Activated CD8-positive, alpha-beta memory T cell treated with anti-CD3 and anti-CD28 coated beads for 1 hour (primary cell): ENCODE measurements around the gene MEIOC.
"Not testable (repeated sequence)": the region's sequence is repeated elsewhere in the genome, so short reads cannot be mapped to it uniquely, and the experiment has no call there.

Experiments used
- DNase-seq, 2 donors: peaks; one replicate each; pipeline ENCODE4 v3.0.0-alpha.2; 2020; ENCODE audit warnings: low read depth in 1 of 2; ENCODE audit errors: extremely low read depth in 1 of 2

The MEIOC gene

DNA sequence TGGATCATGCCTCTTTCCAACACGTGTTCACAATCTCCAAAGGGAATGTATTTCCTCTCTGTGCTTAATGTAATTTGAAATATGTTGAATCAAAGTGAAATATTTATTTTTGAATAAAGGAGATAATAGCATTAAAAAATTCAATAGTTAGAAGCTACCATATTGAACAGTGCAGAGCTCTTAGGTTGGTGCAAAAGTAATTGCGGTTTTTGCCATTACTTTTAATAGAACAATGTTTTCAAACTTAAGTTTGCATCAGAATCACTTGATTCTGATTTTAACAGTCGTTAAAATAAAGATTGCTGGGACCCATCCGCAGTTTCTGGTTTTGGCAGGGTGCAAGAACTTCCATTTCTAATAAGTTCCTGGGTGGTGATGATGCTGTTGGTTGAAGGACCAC lies 10.0 kb upstream of the MEIOC start:
- no peak for DNase-seq

DNA sequence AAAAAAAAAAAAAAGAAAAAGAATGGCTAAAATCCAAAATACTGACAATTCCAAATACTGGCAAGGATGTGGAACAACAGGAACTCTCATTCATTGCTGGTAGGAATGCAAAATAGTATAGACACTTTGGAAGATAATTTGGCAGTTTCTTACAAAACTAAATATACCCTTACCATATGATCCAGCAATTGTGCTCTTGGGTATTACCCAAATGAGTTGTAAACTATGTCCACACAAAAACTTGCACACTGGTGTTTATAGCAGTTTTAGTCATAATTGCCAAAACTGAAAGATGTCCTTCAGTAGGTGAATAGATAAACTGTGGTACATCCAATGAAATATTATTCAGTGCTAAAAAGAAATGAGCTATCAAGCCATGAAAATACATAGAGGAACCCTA lies 8.5 kb upstream of the MEIOC start:
- no peak for DNase-seq

DNA sequence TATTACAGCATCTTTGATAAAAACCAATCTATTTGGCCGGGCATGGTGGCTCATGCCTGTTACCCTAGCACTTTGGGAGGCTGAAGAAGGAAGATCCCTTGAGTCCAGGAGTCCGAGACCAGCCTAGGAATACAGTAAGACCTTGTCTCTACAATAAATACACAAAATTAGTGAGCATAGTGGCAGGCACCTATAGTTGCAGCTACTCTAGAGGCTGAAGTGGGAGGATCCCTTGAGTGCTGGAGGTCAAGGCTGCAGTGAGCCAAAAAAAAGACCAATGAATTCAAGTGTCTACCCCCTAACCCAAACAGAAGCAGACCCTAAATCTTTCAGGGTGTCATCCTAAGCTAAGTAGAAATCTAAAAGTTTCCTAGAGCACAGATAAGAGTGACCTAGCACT lies 7.3 kb upstream of the MEIOC start:
- DNase-seq, result no peak

DNA sequence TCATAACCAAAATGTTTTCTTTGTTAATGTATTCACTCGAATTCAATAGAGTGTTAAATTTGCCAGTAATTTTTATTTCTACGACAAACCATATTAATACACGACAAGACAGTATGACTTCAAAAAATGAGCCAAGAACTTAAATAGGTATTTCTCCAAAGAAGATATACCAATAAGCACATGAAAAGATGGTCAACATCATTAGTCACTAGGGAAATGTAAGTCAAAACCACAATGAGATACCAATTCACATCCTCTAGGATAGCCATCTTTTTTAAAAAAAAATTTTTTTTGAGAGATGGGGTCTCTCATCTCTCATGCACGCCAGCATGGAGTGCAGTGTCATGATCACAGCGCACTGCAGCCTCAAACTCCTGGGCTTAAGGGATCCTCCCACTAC lies 5.0 kb upstream of the MEIOC start:
- no peak for DNase-seq

DNA sequence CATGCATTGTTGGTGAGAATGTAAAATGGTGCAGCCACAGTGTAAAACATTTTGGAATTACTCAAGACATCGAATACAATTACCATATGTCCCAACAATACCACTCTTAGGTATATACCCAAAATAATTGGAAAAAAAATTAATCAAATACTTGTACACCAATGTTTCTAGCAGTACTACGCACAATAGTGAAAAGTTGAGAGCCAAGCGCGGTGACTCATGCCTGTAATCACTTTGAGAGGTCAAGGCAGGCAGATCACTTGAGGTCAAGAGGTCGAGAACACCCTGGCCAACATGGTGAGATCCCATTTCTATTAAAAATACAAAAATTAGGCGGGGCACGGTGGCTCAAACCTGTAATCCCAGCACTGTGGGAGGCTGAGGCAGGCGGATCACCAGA lies 3.5 kb upstream of the MEIOC start:
- no peak for DNase-seq

DNA sequence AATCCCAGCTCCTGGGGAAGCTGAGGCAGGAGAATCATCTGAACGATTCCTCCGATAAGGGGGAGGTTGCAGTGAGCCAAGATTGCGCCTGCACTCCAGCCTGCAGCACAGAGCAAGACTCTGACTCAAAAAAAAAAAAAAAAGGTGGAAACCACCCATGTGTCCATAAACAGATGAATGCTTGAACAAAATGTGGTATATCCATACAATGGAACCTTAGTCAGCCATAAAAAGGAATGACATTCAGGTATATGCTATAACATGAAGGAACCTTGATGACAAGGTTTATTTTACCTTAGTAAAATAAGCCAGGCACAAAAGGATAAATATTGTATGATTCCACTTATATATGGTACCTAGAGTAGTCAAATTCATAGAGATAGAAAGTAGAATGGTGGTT lies 2.9 kb upstream of the MEIOC start:
- no peak for DNase-seq

DNA sequence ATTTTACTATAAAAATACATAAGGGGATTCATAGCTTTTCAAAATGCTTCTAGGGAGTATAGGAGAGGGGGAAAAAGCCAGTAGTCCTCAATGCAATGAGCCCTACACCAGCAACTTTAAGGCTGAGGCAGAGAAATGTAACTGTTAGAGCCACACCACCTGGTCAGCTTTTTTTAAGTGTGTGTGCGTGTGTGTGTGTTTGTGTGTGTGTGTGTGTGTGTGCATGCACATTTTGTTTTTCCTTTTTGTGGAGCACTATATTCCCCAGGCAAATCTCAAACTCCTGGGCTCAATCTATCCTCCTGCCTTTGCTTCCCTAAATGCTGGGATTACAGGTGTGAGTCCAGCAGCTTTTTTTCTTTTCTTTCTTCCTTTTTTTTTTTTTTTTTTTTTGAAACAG lies 2.3 kb upstream of the MEIOC start:
- DNase-seq, result no peak

DNA sequence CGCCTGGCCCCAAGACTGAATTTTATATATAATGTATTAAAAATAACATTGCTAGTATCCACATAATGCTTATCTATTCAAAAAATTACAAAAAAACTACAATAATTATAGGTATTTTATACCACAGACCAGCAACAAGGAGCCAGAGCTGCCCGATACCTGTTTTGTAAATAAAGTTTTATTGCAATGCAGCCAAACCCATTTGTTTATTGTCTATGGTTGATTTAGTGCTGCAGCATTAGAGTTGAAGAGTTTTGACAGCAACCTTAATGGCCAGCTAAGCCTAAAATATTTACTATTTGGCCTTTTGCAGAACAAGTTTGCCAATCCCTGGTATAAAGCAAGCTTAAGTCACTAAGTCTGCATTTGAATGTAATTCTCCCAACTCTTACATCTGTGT lies 5.6 kb downstream of the MEIOC start:
- no peak for DNase-seq

DNA sequence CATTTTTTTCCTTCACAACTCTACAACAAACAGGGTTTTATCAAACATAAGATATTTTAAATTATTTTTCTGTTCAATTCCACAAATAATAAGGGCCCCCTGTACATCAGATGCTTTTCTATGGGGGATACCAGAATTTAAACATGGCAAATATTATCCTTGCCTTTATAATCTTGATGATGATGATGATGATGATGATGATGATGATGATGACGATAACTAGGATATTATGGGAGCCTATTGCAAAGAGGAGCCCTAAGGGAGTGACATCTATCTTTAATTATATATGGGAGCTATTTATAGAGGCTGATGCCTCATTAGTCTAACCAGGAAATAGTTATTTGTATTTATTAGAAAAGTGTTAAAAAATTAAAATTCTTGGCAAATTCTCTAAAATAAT lies 6.8 kb downstream of the MEIOC start:
- no peak for DNase-seq

DNA sequence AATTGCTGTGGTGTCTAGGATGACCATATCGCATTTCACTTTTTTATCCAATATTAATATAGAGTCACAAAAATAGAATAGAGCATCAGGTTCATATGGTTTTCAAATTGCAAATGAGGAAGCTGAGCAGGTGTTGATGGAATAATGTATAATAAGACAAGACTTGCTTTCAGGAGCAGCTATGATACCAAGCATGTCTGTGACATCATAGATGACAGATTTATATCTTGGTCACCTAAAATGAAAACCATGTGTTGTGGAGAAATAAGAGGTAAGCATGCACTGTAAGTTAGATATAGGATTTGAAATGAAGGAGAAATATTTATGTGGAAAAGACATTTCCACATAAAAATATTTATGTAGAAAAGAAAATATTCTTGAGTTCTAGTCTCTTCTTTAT lies 8.6 kb downstream of the MEIOC start:
- DNase-seq, result no peak

DNA sequence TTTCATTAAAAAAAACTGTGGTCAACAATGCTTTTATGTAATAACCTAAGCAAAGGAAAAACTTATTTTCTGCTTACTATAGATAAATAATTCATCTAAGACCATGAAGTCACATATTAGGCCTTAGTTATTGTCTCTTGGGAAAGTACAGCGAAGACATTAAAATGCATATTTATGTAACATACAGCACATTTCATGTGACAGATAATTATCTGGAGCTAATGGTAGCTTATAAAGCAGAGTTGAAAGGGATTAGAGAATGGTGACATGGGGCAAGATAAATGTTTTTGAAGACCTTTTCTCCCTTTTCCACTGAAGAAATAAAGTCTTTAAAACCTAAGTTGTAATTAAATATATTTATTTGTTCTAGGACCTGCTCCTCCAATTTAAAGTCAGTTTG lies 9.7 kb downstream of the MEIOC start:
- no peak for DNase-seq

DNA sequence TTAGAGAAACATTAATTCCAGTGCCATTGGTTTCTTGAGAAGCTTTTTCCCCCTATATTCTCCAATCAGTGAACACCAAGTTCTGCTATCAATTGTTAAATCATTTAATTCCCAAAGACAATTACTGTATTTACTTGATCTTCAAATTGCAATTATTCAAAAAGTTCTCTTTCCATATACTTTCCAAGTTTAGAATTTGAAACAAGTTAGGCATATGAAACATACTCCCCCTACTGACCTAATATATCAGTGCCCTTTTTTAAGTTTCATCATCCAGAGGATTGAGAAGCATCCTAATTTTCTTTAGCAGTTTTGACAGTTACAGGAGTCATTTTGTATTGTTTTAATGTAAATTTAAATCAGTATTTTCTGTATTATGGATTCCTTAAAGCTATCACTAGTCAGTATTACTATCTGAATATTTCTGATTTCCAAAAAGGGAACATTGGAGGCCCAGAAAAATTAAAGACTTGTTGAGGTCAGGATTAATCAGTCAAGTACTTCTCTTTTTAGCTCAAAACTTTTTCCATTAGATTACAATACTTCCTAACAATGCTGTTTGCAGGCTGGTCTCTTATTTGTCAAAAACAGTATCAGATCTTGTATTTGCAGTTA lies 16.3 kb downstream of the MEIOC start:
- DNase-seq, result no peak

DNA sequence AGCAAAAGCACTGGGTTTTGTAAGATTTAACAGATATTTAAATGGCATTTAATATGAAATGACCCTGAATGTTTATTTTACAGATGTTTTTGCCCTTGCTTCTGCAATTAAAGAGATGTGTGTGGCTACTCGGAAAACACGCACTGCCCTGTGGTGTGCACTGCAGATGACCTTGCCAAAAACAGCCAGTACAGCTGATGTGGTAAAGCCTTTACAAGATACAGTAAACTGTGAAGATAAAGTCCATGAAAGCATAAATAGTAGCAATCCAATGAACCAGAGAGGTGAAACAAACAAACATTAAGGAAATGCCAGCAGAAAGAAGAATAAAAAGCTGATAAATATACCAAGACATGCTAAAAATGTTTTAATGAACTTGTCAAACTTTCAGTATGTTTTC lies 17.6 kb downstream of the MEIOC start:
- DNase-seq, result no peak

DNA sequence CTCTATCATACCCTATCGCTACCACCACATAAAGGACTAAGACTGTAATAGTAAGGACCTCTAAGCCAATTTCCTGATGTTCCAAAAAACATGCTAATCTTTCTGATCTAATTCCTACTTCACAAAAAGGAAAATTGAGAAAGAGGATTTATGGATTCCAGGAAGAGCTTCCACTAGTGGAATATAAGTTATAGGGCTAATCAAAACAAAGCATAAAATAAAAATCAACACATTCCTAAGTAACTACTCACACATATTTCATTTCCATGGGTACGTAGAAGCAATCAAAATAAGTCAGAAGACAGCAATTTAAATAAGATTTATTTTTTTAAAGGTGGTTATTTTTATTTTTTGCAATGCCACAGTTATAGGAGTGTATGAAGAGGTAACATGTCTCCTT lies 20.9 kb downstream of the MEIOC start:
- no peak for DNase-seq

DNA sequence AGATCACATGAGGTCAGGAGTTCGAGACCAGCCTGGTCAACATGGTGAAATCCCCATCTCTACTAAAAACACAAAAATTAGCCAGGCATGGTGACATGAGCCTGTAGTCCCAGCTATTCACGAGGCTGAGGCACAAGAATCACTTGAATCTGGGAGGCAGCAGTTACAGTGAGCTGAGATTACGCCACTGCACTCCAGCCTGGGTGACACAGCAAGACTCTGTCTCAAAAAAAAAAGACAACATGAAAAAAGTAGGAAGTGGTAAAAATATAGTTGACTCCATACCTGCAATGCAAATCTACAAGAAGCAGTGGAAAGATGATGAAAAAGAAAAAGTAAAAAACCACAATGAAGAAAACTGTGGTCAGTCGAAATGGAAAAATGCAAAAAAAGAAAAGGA lies 27.0 kb downstream of the MEIOC start:
- DNase-seq, result not testable (repeated sequence)

DNA sequence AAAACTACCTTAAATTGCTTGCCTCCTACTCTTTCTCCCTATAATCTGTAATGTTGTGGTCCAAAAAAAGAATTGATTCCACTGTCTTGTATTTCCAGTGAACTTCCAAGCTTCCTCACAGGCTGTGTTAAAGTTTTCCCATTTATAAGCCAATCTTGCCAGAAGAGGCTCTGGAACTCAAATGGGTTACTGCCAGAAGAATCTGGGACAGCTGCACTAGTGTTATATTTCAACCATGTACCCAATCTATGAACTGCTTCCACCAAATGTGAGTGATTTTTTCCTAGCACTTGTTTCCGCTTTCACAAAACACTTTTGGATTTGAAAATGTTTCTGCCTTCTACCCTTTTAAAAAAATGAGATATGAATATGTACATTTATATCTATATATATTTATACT lies 31.5 kb downstream of the MEIOC start:
- no peak for DNase-seq

DNA sequence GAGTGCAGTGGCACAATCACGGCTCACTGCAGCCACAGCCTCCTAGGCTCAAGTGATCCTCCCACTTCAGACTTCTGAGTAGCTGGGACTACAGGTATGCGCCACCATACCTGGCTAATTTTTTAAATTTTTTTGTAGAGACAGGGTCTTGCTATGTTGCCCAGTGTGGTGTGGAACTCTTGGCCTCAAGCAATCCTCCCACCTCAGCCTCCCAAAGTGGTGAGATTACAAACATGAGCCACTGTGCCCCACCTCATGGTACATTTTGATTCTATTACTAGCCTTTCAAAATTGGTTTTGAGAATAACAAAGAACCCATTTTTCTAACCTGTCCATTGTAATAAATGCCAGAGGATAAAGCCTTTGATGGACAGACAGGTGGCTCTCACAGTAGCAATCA lies 31.9 kb downstream of the MEIOC start:
- no peak for DNase-seq

DNA sequence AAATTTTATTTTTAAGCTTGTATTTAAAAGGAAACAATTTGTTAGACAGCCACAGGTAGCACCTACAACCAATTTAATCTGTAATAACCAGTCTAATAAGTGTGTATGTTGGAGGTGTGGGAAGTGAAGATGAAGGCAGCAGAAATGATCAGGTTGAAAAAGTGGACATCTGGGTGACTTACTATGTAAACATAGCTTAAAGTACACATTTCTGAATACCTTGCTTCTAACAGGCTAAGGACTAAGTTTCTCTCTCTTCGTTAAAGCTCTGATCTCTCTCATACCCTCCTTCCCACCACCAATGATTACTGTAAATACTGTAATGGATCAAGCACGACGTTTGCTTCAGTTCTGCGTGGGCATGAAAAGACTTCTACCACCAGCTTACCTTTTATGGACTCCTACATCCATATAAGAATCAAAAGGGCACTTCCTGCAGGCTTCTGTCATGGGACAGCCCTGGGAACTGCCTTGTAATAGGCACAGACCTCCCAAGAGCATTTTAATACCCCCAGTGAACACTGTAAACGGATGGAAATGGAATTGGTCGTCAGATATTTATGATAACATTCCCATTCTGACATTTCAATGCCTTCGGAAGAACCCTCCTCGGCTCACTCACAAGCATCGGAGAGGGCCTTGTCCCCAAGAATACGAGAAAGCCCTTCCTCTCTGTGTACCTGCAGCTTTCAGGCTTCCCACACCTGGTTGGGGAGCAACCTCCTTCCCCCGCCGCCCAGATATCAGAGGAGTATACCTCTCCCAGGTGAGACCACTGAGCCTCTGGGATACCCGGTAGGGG lies 32.6 kb downstream of the MEIOC start:
- DNase-seq, result no peak

DNA sequence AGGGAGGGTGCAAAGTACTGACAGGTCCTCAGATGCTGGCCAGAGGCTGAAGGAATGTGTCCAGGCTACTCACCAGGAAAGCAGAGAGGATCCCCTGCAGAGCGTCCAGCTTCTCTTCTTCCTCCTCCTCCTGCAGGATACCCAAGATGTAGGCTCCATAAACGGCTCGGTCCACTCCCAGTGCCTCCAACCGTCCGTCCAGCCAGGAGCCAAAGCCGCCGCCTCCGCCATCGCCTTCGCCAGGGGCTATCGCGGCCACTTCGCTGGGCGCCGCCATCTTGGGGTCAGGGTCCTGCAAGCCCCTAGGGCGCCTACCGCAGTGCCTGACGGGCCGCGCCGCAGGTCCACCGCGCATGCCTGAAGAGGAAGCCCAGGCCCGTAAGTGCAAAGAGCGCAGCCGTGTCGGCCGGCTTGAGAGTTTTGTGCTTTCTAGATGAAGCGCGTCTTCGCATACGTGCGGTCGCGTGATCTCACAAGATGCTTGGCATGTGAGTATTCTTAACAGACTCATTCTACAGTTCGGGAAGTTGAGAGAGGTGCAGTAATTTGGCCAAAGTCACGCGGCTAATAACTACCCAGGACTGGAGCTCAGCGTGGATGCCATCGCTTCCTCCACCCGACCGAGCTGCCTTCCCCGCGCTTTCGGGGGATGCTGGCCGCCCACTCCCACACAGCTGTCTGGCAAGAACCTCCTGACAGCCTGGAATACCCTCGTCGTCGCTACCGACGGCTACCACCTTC lies 33.4 kb downstream of the MEIOC start, which contains the start of gene CCDC43:
Gene CCDC43, minus strand, starts transcription at position 300 of the 741 bp plus-strand sequence. Its CDS starts 23 bp downstream, at position 277.
- peak; percentile 82 to 88 for DNase-seq

DNA sequence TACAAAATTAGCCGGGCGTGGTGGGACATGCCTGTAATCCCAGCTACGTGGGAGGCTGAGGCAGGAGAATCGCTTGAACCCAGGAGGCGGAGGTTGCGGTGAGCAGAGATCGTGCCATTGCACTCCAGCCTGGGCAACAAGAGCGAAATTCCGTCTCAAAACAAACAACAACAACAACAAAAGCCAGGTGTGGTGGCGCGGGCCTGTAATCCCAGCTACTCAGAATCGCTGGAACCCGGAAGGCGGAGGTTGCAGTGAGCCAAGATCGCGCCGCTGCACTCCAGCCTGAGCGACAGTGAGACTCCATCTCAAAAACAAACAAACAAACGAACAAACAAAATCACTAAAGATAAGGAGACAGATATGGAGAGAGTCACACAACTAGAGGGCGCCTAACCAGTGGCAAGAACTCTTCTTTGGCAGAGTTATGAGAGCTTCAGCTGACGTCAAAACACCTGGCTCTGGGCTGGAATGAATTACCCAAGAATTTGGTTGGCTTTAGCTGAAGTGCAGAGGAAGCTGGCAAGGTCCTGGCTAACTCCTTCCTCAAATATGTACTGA lies 34.6 kb downstream of the MEIOC start:
- not testable (repeated sequence) for DNase-seq

DNA sequence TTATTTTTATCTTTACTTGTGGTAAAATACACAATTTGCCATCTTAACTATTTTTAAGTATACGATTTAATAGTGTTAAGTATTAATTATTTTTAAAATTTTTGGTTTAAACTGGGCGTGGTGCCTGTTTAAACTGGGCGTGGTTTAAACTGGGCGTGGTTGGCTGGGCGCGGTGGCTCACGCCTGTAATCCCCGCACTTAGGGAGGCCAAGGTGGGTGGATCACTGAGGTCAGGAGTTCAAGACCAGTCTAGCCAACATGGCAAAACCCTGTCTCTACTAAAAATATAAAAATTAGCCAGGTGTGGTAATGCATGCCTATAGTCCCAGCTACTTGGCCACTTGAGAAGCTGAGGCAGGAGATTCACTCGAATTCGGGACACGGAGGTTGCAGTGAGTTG lies 37.3 kb downstream of the MEIOC start:
- no peak for DNase-seq

DNA sequence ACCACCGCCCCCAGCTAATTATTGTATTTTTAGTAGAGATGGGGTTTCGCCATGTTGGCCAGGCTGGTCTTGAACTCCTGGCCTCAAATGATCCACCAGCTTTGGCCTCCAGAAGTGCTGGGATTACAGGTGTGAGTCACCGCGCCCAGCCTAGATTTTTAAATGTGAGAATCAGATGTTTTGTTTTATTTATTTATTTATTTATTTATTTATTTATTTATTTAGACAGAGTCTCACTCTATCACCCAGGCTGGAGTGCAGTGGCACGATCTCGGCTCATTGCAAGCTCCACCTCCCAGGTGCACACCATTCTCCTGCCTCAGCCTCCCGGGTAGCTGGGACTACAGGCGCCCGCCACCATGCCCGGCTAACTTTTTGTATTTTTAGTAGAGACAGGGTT lies 44.0 kb downstream of the MEIOC start:
- not testable (repeated sequence) for DNase-seq
